Gastrocnemius medialis (tissue), 4 donors: ENCODE data around the gene GALNT9.

Experiments
- CTCF ChIP-seq, 5 experiments: fragments of 450-650 bp in 3 of 5; fragments of 200-600 bp in 2 of 5; sonication (generic) in 2 of 5; IDR thresholded peaks in 4 of 5; conservative IDR thresholded peaks in 1 of 5; 1 replicate in 4 of 5; 2 replicates in 1 of 5; pipeline ENCODE4 v1.5.1; 2016 to 2019; ENCODE audit warnings: antibody characterized with exemption in 5 of 5, mild to moderate bottlenecking in 3 of 5, moderate library complexity in 3 of 5
- POLR2A ChIP-seq, 2 donors: fragments of 450-650 bp; IDR thresholded peaks; one replicate each; pipeline ENCODE4 v1.6.1; 2017; ENCODE audit warnings: antibody characterized with exemption in 2 of 2, mild to moderate bottlenecking in 2 of 2, moderate library complexity in 2 of 2

GRCh38 chr12:132199526-132200319 lies 129.7 kb downstream of the GALNT9 start:
- TF ChIP-seq CTCF (IDR thresholded peaks at IDR 0.05 in 4 of 5, conservative IDR thresholded peaks at IDR 0.05 in 1 of 5) (no peak), POLR2A (IDR thresholded peaks at IDR 0.05) (no peak)
